ENCODE results near the gene SCNN1A.

Gene SCNN1A

DNA sequence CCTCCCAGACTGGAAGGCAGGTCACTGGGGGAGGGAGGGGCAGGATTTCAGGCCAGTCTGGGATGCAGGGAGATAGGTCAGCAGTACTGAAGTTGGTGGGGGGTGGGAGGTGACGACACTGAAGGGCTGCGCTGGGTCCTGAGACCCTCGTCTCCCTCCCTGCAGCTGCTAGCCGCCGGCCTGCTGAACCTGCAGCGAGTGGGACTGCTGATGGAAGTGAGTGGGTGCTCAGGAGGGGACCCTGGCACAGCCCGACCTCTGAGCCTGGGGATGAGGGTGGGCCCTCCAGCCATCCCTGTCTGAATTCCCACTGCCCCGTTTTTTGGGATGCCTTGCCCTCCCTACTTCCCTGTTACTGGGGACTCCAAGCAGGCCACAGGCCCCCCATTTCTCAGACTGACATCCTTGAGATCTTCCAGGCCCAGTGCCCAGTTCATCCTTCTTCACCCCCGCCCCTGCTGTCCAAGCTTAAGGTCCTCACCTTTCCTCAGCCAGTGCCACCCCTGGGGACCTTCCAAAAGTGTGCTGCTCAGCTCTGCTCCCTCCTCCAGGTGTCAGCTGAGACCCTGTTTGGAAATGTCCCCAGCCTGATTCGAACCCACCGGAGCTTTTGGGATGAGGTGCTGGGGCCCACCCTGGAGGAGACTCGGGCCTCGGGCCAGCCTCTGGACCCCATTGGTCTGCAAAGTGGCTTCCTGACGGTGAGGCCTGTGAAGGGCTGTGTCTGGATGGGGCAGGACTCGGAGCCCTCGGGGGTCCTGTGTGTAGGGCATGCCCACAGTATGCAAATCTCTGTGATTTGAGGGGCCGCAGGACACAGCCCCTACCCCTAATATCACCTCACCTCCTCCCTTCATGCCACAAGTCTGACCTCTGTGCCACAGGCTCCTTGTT, 59.4 kb downstream of the SCNN1A start:
- no peak for DNase-seq

DNA sequence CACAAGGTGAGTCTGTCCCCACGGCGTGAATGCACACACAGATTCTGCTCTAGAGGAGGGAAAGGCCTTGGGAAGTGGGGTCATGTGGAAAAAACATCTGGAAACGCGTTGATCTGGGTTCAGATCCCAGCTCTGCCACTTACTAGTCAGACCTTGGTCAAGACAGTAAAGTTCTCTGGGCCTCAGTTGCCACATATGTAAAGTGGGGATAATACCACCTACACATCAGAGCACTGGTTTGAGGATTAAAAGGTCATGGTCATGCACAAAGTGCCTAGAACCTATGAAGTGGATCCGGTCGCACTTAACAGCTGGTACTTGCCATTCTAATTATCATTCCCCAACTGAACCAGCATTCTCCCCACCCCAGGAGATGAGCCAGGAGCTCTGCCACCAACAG, 60.2 kb downstream of the SCNN1A start:
- no peak for DNase-seq

DNA sequence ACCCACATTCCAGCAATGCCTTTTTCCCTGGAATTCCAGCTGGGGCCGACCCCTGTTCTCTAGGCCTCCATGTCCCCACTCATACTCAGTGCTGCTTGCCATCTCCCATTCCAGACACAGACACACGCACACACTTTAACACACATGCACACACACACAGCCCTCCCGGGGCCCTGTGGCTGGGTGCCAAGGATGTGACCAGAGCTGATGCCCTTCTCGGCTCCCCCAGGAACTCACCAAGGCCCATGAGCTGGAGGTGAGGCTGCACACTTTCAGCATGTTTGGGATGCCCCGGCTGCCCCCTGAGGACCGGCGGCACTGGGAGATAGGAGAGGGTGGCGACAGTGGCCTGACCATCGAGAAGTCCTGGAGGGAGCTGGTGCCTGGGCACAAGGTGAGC, 60.6 kb downstream of the SCNN1A start:
- DNase-seq: no peak

DNA sequence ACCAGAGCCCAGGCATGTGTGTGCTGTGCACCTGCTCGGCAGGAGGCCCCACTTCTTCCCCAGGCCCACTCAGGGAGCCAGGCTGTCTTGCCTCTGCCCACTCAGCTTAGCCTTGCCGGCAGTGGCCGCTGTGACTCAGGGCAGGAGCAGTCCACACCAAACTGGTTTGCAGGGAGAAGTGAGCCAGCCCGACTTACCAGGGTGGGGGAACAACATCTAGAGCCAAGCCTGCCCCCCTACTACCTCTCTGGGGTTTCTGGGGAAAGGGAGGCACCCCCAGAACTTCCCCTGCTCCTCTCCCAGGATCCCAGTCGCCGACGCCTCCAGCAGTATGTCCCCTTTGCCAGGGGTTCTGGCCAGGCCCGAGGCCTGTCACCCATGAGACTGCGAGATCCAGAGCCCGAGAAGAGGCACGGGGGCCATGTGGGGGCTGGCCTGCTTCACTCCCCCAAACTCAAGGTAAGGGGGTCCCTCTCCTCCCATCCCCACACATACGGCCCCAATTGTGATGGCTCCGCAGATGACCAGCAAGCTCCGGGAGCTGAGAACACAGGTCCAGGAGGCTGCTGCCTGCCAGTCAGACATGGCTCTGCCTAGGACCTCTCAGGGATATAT, 61.9 kb downstream of the SCNN1A start:
- no peak for DNase-seq

DNA sequence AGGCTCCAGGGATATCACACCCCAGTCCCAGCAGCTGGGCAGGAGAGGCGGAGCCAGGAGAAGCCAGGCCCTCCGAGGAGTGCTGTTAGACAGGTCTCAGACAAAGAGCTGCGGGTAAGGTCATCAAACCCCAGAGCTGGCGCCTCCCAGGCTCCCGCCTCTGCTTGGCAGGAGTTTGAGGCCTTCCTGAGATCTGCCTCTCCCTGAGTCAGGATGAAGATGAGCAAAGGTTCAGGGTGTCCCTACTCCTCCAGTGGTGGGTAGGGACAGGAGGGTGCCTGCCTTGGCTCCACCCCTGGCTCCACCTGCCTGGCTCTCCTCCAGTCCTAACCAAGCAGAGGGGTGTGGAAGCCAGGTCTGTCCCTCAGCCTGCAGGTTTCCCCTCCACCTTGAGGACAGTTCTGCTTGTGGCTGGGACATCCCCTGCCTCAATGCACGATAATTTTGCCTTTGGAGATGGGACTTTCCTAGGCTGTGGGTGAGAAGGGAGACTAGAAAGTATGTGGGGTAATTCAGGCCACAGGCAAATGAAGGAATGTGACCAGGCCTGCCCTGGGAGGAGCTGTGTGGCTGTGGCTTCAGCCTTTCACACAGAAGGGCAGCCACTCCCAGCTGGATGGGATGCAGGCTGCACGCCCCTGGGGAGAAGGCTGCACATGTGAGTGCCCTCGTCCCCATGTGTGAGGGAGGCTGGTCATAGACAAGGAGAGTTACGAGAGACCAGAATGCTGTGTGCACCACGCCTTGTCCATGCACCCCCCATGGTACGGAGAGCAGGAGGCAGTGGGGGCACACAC, 62.6 kb downstream of the SCNN1A start:
- no peak for DNase-seq

DNA sequence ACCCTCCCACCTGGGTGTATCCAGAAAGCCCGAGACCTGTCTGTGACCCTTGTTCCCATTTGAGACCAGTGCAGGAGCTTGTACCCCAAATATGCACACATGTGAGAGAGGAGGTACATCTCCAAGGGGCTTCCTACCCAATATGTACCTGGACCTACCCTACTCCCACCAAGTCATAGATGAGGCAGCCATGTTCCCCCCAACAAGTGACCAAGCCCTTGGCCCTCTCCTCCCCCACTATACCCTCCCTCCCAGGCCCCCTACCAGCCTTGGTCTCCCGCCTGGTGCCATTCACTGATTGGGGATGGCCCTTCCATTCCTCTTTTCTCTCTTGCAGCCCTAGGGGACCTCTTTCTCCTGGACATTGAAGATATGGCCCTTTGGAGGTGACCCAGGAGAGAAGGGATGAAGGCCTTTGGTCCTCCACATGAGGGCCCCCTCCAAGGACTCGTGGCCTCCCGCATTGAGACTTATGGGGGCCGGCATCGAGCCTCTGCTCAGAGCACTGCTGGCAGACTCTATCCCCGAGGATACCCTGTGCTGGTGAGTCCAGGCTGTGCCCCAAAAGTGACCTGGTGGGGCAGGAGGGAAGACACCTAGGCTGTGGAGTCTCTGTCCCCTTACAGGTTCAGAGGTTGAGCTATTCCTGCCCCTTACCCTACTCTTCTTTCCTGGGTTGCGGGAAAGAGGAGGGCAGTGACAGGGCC, 63.4 kb downstream of the SCNN1A start:
- DNase-seq: no peak

DNA sequence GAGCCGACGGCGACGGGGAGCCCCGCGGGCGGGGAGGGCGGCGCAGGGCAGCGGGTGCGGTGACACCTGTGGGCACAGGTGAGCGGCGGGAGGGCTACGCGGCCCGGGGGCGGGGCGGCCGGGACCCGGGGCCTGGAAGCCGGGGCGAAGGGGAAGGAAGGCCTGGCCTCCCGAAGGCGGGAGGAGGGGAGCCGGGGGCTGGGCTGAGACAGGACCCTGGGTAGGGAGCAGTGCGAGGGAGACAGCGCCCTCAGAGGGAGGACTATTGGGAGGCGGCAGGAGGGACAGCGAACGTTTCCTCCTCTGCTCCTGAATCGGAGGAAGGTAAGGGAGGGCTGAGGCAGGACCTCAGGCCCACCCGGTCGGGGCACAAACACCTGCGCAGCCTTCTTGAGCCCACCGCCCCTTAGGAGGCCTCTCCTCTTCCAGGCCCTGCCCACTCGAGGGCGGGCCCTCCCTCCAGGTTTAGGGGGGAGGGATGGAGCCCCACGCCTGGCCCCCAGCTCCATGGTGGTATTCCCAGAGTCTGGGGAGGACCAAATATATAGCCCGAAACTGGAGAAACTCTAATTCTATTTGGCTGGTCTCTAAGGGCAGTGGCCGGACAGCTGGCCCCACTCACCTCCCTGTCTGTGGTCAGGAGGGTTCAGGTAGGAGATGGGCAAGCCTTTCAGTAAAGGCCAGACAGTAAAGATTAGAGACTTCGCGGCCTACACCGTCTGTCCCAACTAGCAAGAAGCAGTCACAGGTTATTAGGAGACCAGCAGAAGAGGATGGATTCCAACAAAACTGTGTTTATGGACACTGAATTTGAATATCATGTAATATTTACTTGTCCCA, 64.4 kb downstream of the SCNN1A start:
- DNase-seq: no peak

DNA sequence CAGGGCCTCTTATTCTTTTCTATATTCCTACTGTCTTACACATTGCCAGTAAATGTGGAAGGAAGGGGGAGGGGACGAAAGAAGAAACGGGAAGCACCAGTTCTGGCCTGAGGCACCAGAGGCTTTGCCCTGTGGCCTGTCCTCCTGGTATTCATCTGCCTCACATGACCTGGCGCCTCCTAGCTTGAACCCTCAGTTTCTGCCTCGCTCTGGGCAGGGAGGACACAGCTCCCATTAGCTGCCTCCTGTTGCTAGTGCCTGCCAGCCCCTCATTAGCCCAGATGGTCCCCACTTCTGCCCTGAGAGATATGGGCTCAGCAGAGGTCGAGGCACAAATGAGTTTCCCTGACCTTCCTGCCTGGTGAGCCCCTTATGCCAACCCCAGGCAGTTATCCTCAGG, 67.8 kb downstream of the SCNN1A start:
- no peak for DNase-seq

DNA sequence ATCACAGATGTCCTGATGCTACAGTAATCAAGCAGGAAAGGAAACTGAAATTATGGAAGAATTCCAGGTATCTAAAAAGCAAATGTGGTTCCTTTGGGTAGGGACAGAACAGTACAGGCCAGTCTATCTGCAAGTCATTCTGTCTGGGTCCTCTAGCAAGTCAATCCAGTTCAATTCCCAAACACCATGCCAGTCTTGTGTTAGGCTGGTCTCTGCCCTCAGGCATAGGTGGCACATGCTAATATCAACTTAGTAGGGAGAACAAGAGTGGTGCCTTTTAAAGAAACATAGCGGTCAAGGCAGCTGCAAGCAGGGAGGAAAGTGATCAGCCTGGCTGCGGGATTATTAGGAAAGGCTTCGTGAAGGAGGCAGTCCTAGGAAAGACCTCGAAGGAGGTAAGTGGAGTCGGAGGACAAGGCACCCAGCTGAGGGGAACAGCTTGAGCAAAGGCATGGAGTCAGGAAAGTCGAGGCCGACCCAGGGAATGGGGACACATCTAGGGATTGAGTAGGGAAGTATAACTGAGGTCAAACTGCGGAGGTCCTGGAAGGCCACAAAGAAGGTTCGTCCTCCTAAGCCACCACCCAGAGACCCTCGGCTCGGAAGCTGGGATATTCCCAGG, 68.7 kb downstream of the SCNN1A start:
- no peak for DNase-seq

DNA sequence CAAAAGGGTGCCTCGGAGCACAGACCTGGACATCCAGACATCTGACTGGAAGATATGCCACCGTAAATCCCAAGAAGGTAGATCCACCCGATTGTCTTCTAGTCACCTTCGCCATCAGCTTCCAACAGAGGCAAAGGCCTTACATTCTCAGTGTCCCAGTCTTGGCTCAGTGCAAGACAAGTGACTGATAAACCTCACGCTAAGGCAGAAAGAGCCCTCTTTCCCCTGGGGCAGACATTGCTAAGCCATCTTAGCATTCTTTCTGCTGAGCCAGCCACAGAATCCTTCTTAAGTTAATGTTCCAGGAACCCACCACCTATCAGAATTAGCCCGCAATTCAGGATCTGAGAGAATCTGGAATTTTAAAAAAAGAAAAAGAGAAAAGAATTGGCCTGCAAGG, 69.2 kb downstream of the SCNN1A start:
- DNase-seq: no peak

DNA sequence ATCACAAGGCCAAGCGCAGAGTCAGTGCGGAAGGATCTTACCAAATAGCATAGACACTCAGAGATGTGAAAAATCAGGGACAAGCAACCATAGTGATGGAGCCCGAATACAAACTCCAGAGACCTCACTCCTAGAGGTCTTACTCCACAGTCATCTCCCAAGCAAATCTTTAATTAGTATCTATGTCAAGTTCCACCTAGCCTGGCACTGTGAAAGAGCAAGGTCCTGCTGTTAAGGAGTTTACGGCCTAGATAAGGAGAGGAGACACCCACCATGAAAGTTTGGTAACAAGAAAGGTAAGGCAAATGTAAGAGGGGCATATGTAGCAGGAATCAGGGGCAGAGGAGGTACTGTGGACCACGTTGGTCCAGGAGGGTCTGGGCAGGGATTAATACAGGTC, 72.3 kb downstream of the SCNN1A start:
- DNase-seq: no peak

DNA sequence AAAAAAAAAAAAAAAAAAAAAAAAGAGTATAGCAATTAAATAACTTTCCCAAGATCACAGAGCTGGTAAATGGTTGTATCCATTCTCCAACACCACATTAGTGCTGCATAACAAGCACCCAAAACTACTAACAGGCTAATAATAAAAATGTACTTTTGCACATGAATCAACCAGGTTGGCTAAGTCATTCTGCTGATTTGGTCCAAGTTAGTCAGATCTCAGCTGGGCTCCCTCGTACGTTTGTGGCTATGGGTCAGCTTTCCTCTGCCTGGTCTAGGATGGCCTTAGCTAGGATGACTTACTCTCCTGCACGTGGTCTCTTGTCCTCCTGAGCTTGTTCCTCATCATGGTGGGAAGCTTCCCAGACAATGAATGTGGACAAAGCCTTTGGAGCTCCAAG, 72.7 kb downstream of the SCNN1A start:
- DNase-seq: no peak

DNA sequence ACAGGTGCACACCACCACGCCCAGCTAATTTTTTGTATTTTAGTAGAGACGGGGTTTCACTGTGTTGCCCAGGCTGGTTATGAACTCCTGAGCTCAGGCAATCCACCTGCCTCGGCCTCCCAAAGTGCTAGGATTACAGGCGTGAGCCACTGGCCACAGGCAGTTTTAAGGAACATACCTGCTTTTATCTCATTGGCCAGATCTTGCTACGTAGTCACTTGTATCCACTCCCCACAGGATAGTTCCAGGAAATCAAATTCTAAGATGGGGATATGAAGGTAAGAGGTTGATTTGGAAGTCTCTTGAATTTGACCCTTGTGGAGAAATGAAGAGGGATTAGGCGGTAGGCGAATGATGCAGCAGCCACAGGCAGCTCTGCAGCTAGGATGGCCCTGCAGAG, 73.6 kb downstream of the SCNN1A start:
- DNase-seq: no peak

DNA sequence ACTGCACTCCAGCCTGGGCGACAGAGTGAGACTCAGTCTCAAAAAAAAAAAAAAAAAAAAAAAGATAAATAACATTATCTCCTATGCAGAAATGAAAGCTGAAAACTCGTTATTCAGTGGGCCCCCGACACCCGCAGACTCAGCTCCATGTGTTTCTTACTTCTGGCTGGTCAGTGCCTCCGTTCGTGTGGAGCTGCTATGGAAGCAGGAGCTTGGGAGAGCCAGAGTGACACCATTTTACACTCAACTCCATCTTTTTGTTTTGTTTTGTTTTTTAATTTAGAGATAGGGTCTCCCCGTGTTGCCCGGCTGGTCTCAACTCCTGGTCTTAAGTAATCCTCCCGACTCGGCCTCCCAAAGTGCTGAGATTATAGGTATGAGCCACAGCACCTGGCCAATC, 78.2 kb downstream of the SCNN1A start:
- DNase-seq: no peak

Measured in NCI-H2081 treated with DMSO at 0.1 percent for 48 hours (cell line).